OCI-M1 (cell line): ENCODE data around the gene PPARD.
A peak's percentile ranks its signal among the peaks of the same experiment; 100 is the strongest.
"Not testable (repeated sequence)": the region's sequence is repeated elsewhere in the genome, so short reads cannot be mapped to it uniquely, and the experiment has no call there.

Experiments used
- DNase-seq: peaks from one replicate; lab custom pipeline; 2025; lab: John Stamatoyannopoulos, UW

Gene PPARD

GRCh38 chr6:35438378-35439065 is 96.2 kb downstream of the PPARD start:
- DNase-seq = not testable (repeated sequence)

- peak; percentile 28 for DNase-seq
Observed at GRCh38 chr6:35439308-35439707, 97.0 kb downstream of the PPARD start.

DNA sequence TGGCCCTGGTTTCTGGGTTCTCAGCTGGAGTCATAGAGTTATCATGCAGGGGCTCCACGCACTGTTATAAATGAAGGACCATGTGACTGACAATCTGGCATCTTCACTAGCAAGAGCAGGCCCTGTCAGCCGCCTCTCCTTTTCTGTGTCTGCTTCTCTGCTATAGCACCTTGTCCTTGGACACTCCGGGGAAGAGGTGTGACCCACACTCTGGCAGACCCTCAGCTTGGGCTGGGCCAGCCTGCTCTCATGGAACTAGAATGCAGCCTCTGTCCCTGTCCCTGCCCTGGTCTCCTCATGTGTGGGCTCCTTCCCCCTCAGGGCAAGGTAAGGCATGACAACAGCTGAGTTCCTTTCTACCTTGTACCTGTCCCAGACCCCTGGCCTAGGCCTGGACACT is 98.8 kb downstream of the PPARD start:
- no peak for DNase-seq

- no peak for DNase-seq
Observed at GRCh38 chr6:35441642-35442041, 99.3 kb downstream of the PPARD start.

- no peak for DNase-seq
Observed at GRCh38 chr6:35442693-35443092, 100.3 kb downstream of the PPARD start.

DNA sequence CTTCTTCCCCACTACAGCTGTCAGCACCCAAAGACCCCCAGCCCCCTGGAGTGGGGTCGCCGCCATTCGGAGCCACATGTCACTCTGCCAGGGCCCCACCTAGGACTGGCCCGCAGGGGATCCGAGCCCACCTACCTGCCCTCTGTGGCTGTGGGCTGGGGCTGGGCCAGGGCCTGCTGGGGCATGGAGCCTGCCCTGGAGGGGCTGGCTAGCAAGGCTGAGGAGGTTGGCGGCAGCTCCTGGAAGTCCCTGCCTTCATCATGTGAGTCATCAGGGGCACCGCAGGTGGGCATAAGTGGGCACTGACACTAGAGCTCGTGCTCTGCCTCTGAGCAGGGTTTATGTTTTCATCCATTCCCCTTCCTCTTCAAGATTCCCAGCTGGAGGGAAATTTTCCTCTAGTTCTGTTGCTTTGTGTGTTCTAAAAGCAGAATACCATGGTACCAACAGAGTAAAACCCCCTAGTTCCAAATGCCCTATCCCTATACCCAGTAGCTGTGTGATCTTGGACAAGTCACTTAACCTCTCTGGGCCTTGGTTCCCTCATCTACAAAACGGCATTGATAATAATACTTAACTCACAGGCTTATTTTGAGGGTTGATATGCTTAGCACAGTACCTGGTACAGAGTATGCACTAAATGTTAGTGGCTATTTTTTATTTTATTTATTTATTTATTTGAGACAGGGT is 101.1 kb downstream of the PPARD start:
- DNase-seq = no peak

- DNase-seq = no peak
Observed at GRCh38 chr6:35445691-35446090, 103.3 kb downstream of the PPARD start.

DNA sequence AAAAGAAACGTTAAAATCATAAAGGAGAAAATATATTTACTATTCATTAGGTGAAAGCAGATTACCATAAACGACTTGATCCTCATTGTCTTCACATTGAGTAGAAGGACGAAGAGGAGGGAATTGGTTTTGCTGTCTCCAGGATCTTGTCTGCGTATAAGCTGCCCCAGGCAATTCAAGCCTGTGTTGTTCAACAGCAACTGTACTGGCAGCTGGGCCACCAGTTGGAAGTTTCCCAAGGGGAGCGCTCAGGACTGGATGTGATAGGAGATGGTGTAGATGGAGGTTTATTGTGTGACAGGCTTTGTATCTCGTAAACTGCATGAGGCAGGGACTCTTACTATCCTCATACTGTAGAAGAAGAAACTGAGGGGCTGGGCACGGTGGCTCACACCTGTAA is 105.8 kb downstream of the PPARD start:
- DNase-seq = no peak

GRCh38 chr6:35449287-35449881 is 107.0 kb downstream of the PPARD start:
- DNase-seq = peak; percentile 91

DNA sequence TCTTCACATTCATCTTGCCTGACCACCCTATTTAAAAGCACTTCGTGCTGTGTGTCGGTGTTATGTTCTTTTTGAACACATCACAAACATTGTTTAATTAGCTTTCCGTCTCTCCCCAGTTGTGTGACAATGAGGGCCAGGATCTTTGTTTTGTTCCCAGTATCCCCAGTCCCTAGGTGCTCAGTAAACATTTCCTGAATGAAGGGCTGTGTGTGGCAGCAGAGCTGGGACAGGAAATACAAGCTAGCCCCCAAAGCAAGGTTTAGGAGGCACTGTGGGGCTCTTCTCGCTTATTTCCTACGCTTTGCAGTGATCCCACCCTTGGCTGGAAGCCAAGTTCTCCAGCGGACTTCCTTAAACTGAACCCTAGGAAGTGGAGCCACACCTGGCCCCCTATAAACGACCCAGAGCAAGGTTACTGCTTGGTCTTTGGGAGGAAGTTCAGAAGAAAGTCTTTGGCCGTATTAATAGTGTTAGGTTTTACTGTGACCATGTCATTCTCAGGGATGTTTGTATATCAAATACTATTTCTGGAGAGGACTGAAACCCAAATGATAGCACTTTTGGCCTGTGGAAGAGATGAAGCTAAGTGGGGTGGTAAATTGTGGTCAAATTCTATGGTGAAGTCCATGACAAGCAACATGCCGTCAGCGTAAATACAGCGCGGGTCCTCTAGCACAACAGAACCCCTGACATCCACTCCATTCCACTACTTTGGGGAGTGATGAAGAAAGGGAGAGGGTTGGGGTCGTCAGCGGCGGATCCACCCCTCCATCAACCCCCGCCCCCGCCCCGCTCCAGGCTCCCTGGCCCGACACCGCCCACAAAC is 109.2 kb downstream of the PPARD start:
- no peak for DNase-seq

DNA sequence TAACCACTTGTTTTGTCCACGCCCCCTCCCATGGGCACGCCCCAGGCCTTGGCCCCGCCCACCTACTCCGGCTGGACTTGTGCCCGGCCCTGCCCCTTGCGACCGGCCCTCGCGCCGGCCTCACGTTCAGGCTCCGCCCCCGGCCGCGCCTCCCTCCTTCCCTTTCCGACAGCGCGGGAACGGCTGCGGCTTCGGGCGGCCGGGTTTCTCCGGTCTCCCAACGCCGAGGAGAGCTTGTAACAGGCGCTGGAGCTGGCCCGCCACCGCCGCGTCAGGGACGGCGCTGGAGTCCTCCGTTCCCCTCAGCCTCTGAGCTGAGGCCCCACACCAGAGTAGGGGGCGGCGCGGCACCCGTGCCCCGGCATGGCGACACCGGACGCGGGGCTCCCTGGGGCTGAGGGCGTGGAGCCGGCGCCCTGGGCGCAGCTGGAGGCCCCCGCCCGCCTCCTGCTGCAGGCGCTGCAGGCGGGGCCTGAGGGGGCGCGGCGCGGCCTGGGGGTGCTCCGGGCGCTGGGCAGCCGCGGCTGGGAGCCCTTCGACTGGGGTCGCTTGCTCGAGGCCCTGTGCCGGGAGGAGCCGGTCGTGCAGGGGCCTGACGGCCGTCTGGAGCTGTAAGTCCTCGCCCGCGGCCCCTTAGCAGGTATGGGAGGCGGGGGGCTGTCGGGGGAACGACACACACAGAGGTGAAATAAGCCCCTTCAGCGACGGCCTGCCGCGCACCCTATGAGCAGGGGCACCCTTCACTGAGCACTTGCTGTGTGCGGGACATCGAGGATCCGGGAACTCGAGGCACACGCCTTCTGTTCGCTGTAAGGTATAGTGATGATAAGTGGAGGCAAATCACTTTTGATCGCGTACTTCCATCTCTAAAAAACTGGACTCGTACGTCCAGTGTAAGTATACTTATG is 110.1 kb downstream of the PPARD start, which contains the start of gene FANCE:
TSS of gene FANCE (plus strand) at position 156 of the 908 bp plus-strand sequence. CDS start at position 364, 208 bp downstream.
- peak; percentile 98 for DNase-seq

GRCh38 chr6:35453236-35453635 is 110.9 kb downstream of the PPARD start:
- DNase-seq = peak; percentile 75

GRCh38 chr6:35454391-35455110 is 112.2 kb downstream of the PPARD start:
- DNase-seq = no peak

GRCh38 chr6:35457907-35458306 is 115.5 kb downstream of the PPARD start:
- no peak for DNase-seq

DNA sequence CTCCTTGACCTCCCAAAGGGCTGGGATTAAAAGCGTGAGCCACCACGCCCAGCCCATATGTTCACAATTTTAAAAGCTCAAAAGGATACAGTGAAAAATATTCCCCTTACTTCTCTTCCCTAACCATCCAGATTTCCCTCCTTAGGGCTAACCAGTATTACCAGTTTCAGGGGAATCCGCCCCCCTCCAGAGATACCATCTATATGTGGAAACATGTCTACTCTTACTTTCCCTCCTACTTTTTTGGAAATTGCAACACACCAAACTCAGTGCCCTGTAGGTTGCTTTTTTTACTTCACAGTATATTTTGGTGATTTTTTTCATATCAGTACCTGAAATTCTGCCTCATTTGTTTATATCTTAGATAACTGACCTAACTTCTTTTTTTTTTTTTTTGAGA is 118.9 kb downstream of the PPARD start:
- no peak for DNase-seq

DNA sequence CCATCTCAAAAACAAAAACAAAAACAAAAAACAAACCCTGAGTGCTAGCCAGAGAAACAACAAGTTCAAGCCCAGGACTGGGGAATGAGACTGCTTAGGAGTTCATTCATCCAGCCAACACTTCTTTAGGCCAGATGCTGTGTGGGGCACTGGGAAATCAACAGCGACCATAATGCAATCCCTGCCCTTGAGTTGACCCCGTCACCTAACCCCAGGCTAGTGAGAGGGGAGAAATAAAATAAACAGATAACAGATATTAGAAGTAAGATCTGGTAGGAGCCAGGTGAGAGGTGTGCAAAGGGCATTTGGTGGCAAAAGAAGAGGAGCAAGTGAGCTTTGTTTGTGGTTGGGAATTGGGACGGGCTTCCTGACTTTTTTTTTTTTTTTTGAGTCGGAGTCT is 120.9 kb downstream of the PPARD start:
- DNase-seq = no peak

DNA sequence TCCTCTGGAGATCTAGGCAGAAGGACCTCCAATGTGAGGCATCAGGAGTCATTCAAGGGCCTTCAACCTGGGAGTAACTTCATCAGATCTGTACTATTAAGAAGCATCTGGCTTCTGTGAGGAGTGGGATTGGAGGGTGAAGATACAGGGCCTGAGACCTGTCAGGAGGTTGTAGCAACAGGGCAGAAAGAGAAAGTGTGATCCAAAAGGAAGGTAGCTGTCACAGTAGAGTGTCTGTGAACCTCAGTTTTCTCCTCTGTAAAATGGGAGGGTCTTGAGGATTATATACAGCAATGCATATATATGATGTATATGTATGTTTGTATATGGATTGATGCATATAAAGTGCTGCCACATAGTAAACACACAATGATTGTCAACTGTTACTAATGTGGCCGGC is 123.3 kb downstream of the PPARD start:
- DNase-seq = no peak

DNA sequence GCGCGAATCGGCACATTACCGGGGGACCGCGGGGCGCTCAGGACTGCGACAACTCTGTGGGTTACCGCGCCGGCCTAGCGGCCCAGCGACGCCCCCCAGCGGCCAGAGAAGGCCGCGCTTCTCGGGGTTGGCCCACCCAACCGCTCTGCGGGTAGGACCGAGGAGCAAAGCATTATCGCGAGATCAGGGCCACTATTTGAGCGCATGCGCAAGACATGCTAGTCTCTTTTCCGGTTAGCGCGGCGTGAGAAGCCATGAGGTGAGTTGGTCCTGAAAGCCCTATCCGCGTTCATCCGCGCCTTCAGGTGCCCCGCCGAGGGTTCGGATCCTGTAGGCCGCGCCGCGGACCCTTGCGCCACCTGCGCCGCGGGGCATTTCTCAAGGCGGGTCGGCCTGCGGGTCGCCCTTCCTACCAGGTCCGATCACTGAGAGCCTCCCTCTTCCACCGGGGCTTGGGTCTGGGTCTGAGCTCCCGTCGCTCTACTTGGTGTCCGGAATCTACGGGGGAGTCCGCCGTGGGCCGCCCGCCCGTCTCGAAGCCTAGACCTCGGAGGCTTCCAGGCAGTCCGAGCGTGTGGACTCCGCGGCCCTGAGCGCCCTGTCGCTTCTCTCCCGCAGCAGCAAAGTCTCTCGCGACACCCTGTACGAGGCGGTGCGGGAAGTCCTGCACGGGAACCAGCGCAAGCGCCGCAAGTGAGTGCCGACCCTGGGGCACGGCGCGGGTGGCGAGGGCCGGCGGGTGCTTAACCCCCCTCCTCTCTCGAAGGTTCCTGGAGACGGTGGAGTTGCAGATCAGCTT is 126.0 kb downstream of the PPARD start, which contains the start of gene RPL10A:
TSS of gene RPL10A (plus strand) at position 221 of the 799 bp plus-strand sequence. CDS start at position 255, 34 bp downstream.
- DNase-seq = peak; percentile 99

- DNase-seq = no peak
Observed at GRCh38 chr6:35468980-35469750, 126.8 kb downstream of the PPARD start.
